B cell (primary cell): ENCODE data around the gene GNAS. TPM values are rescaled to one million over a fixed set of nuclear protein-coding genes. Genes with fewer than 3 reads are reported as not detected.

ENCODE experiments used
- ATAC-seq: fragments of 200-7000 bp; cut with Tn5 transposase; one replicate; pipeline ENCODE4 v1.10.0; 2021; ENCODE audit warnings: low read depth, mild to moderate bottlenecking, moderate number of reproducible peaks, moderate library complexity
- CTCF ChIA-PET: fragments of 350-600 bp; sonication (Branson Sonifier 250); formaldehyde crosslinking; loops from one replicate; lab custom pipeline; 2021; ENCODE audit warnings: antibody characterized with exemption, inconsistent platforms; lab: Charles Lee
- POLR2A ChIA-PET: fragments of 350-600 bp; sonication (Branson Sonifier 250); formaldehyde crosslinking; loops from one replicate; lab custom pipeline; 2021; ENCODE audit warnings: antibody characterized with exemption; lab: Charles Lee
- DNase-seq: peaks from one replicate; pipeline ENCODE4 v3.0.0; 2013
- H2AFZ ChIP-seq: 2 replicates; pipeline ENCODE4 v1.6.1; 2012; ENCODE audit warnings: mild to moderate bottlenecking, low read depth, low read length; ENCODE audit not compliant: insufficient read depth, poor library complexity, severe bottlenecking
- H3K27ac ChIP-seq, 2 donors: 1 replicate in 1 of 2; 2 replicates in 1 of 2; pipeline ENCODE4 v1.5.1; 2012 to 2013; ENCODE audit warnings: low read length in 2 of 2, mild to moderate bottlenecking in 2 of 2, moderate library complexity in 1 of 2
- H3K27me3 ChIP-seq, 4 experiments: fragments of 200-600 bp in 1 of 4; sonication (generic) in 1 of 4; replicated peaks in 1 of 4; 1 replicate in 2 of 4; 2 replicates in 2 of 4; pipeline versions ENCODE4 v1.6.1 to v1.7.0; 2013 to 2016; ENCODE audit warnings: low read length in 3 of 4, mild to moderate bottlenecking in 2 of 4, mixed read lengths in 1 of 4, moderate library complexity in 1 of 4; ENCODE audit not compliant: insufficient read depth in 4 of 4, control insufficient read depth in 3 of 4; ENCODE audit errors: control extremely low read depth in 1 of 4
- H3K36me3 ChIP-seq, 2 experiments: replicated peaks in 1 of 2; 1 replicate in 1 of 2; 2 replicates in 1 of 2; pipeline versions ENCODE4 v1.6.1 to v1.7.1; 2013; ENCODE audit warnings: low read length in 1 of 2; ENCODE audit not compliant: insufficient read depth in 2 of 2, control insufficient read depth in 1 of 2; ENCODE audit errors: control extremely low read depth in 1 of 2, extremely low read depth in 1 of 2
- H3K4me1 ChIP-seq, 2 donors: fragments of 200-600 bp in 1 of 2; sonication (generic) in 1 of 2; 1 replicate in 1 of 2; 2 replicates in 1 of 2; pipeline versions ENCODE4 v1.5.1 to v1.6.1; 2013 to 2017; ENCODE audit warnings: low read length in 2 of 2; ENCODE audit not compliant: control insufficient read depth in 2 of 2, insufficient read depth in 2 of 2
- H3K4me2 ChIP-seq: replicated peaks from 2 replicates; pipeline ENCODE3; 2012; ENCODE audit warnings: mild to moderate bottlenecking, low read depth, low read length; ENCODE audit not compliant: poor library complexity, severe bottlenecking
- H3K4me3 ChIP-seq, 5 experiments: fragments of 200-600 bp in 1 of 5; sonication (generic) in 1 of 5; 1 replicate in 3 of 5; 2 replicates in 2 of 5; pipeline versions ENCODE4 v1.5.1 to v1.7.0; 2011 to 2016; ENCODE audit warnings: low read length in 4 of 5, mild to moderate bottlenecking in 4 of 5, low read depth in 2 of 5, control low read depth in 1 of 5, moderate library complexity in 1 of 5; ENCODE audit not compliant: insufficient read depth in 1 of 5; ENCODE audit errors: control extremely low read depth in 1 of 5, extremely low read depth in 1 of 5
- H3K79me2 ChIP-seq: fragments of 200-600 bp; sonication (generic); one replicate; pipeline ENCODE4 v1.6.0; 2016; ENCODE audit warnings: low read length; ENCODE audit not compliant: control insufficient read depth, insufficient read depth
- H3K9ac ChIP-seq: fragments of 200-600 bp; sonication (generic); 2 replicates; pipeline ENCODE4 v1.6.1; 2017; ENCODE audit warnings: mild to moderate bottlenecking, low read length, moderate library complexity
- H3K9me3 ChIP-seq, 3 donors: one replicate each; pipeline versions ENCODE4 v1.6.1 to v1.7.1; 2013; ENCODE audit warnings: low read length in 2 of 3; ENCODE audit not compliant: control insufficient read depth in 2 of 3, insufficient read depth in 1 of 3; ENCODE audit errors: control extremely low read depth in 1 of 3
- H4K20me1 ChIP-seq: 2 replicates; pipeline ENCODE4 v1.6.0; 2012; ENCODE audit warnings: mild to moderate bottlenecking, low read length; ENCODE audit not compliant: insufficient read depth, control insufficient read depth, poor library complexity, severe bottlenecking
- H3K27ac Mint-ChIP-seq: one replicate; pipeline ENCODE4 v1.8.0; 2021; ENCODE audit warnings: mixed read lengths
- H3K27me3 Mint-ChIP-seq: one replicate; pipeline ENCODE4 v1.8.0; 2021; ENCODE audit warnings: mixed read lengths
- H3K4me1 Mint-ChIP-seq: one replicate; pipeline ENCODE4 v1.8.0; 2021; ENCODE audit warnings: mixed read lengths
- H3K4me3 Mint-ChIP-seq: one replicate; pipeline ENCODE4 v1.8.0; 2021; ENCODE audit warnings: mixed read lengths
- H3K9me3 Mint-ChIP-seq: one replicate; pipeline ENCODE4 v1.8.0; 2022; ENCODE audit warnings: mixed read lengths; ENCODE audit not compliant: insufficient read depth
- EZH2 ChIP-seq: IDR thresholded peaks from 2 replicates; pipeline ENCODE4 v1.6.1; 2012; ENCODE audit warnings: borderline replicate concordance, low read depth, mild to moderate bottlenecking, moderate library complexity, low read length; ENCODE audit not compliant: insufficient read depth, poor library complexity, severe bottlenecking
- WGBS: methylation state at CpG from one replicate; pipeline ENCODE4 v1.1.5; 2013; ENCODE audit warnings: missing lambda C conversion rate; ENCODE audit not compliant: insufficient coverage; 5-methylcytosine and 5-hydroxymethylcytosine counted together
- intact Hi-C: fragments of 100-400 bp; cut with micrococcal nuclease; formaldehyde crosslinking; loops from one replicate; pipeline ENCODE4 v1.10.0; 2022
- polyA plus RNA-seq: library from polyadenylated mRNA; depleted of rRNA; stranded (reverse); fragments of >200 nt; gene quantifications from 2 replicates; pipeline ENCODE4 v1.2.3, GENCODE V29; 2012
- total RNA-seq, 2 donors: library from RNA; stranded (reverse); fragments of 120-200 nt in 1 of 2; gene quantifications; 1 replicate in 1 of 2; 2 replicates in 1 of 2; pipeline versions ENCODE4 v1.2.3 to v1.2.4, GENCODE V29; 2013 to 2022
- TF ChIP-seq, protein P1 (sequence below): fragments of 200-600 bp; IDR thresholded peaks from one replicate; pipeline ENCODE4 v1.8.0; 2022; ENCODE audit warnings: antibody characterized with exemption, mild to moderate bottlenecking

The GNAS gene
- total and polyA plus RNA-seq, 2 donors (not counting 1 experiment from before 2014, with no cell fraction given), result 714 to 1,181 TPM

- Mint-ChIP-seq H3K4me3 (no peak overlapping the region), H3K27me3 (no peaks in the 10 kb centered on the region), H3K27ac (peak overlapping the region; percentile 50), H3K4me1 (peaks cover 71% of the 10 kb centered on the region), H3K9me3 (no peaks in the 10 kb centered on the region)
- intact Hi-C loops, result loop anchor here (5.0 kb wide), 2 partner anchors 257 to 598 kb away; partner anchors contain the start of genes RAB22A and ZNF831
- H3K79me2 ChIP-seq, result peaks cover 85% of the 10 kb centered on the region
- no peaks in the 10 kb centered on the region for H3K27me3 ChIP-seq
- no CpG with 5 or more reads among the region's 6 CpGs for WGBS
- no peak overlapping the region for H3K9ac ChIP-seq
- DNase-seq, result no peak
- H3K27ac ChIP-seq, result peak overlapping the region in 1 of 2 donors; percentile 45
- H4K20me1 ChIP-seq, result peaks cover 28% of the 10 kb centered on the region
- H3K4me2 ChIP-seq, result no peak overlapping the region
- TF ChIP-seq, protein P1, sequence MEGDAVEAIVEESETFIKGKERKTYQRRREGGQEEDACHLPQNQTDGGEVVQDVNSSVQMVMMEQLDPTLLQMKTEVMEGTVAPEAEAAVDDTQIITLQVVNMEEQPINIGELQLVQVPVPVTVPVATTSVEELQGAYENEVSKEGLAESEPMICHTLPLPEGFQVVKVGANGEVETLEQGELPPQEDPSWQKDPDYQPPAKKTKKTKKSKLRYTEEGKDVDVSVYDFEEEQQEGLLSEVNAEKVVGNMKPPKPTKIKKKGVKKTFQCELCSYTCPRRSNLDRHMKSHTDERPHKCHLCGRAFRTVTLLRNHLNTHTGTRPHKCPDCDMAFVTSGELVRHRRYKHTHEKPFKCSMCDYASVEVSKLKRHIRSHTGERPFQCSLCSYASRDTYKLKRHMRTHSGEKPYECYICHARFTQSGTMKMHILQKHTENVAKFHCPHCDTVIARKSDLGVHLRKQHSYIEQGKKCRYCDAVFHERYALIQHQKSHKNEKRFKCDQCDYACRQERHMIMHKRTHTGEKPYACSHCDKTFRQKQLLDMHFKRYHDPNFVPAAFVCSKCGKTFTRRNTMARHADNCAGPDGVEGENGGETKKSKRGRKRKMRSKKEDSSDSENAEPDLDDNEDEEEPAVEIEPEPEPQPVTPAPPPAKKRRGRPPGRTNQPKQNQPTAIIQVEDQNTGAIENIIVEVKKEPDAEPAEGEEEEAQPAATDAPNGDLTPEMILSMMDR, result no peak
- no peak for TF ChIP-seq EZH2
- ChIA-PET CTCF (no interaction called here), POLR2A (no interaction called here)
- ATAC-seq, result no peak
- H3K36me3 ChIP-seq, result peaks cover 3 to 70% of the 10 kb centered on the region in 2 experiments
- no peak overlapping the region for H2AFZ ChIP-seq
- no peak overlapping the region for H3K4me3 ChIP-seq
- H3K9me3 ChIP-seq, result no peaks in the 10 kb centered on the region
- peaks cover 27 to 45% of the 10 kb centered on the region in 2 donors for H3K4me1 ChIP-seq
Measured at GRCh38 chr20:58905236-58905635, 52.7 kb downstream of the GNAS start.

DNA sequence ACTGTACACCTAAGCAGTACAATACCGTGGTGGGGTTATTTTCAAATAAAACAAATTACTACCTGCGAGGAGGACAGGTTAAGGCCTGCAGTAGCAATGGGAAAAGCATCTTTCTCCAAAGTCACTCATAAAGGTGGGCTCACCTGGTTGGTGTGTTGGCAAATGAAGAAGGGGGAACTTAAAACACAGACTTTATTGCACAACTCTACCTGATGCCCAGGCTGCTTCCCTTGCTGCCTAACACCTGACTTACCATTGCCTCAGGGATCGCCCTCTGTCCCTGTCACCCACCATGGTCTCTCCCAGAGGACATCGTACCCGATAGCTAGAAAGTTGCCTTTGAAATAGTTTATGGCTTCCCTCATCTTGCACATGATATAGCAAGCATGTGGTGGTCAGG lies 53.6 kb downstream of the GNAS start:
- Histone ChIP-seq H3K4me3 (no peak overlapping the region), H3K27ac (peak overlapping the region in 1 of 2 donors; percentile 59), H3K9ac (no peak overlapping the region), H3K9me3 (no peaks in the 10 kb centered on the region), H3K4me1 (peaks cover 27 to 43% of the 10 kb centered on the region in 2 donors), H2AFZ (no peak overlapping the region), H4K20me1 (peaks cover 25% of the 10 kb centered on the region), H3K27me3 (no peaks in the 10 kb centered on the region), H3K79me2 (peaks cover 76% of the 10 kb centered on the region), H3K36me3 (peaks cover 3 to 72% of the 10 kb centered on the region in 2 experiments), H3K4me2 (no peak overlapping the region)
- TF ChIP-seq EZH2, result no peak
- TF ChIP-seq, protein P1, result no peak
- peaks cover 62% of the 10 kb centered on the region for H3K4me1 Mint-ChIP-seq
- no peak overlapping the region for H3K4me3 Mint-ChIP-seq
- ATAC-seq (no peak), DNase-seq (no peak)
- 100% methylated on average over 1 of the region's 5 CpGs for WGBS
- peak overlapping the region; percentile 76 for H3K27ac Mint-ChIP-seq
- no peaks in the 10 kb centered on the region for H3K9me3 Mint-ChIP-seq
- POLR2A ChIA-PET, result no interaction called here
- H3K27me3 Mint-ChIP-seq, result no peaks in the 10 kb centered on the region
- intact Hi-C loops, result loop anchor here (5.0 kb wide), 2 partner anchors 256 to 599 kb away; partner anchors contain the start of genes RAB22A and ZNF831
- CTCF ChIA-PET, result interaction anchor here (1.0 kb wide), 1 partner anchor 36 kb away, joined by 4 read pairs; no protein-coding TSS in a partner anchor
